Upper lobe of left lung (tissue), 4 donors: ENCODE results near the gene DPP10.

ENCODE experiments used
- EP300 ChIP-seq, 4 donors: sonication (generic); formaldehyde crosslinking; IDR thresholded peaks; one replicate each; pipeline ENCODE4 v1.5.1; 2017; ENCODE audit warnings: antibody characterized with exemption in 4 of 4, control low read depth in 2 of 4
- POLR2A ChIP-seq, 4 donors: fragments of 450-650 bp; IDR thresholded peaks; one replicate each; pipeline ENCODE4 v1.5.1; 2016 to 2017; ENCODE audit warnings: antibody characterized with exemption in 4 of 4, mild to moderate bottlenecking in 2 of 4
- TF ChIP-seq, protein P1 (sequence below), 6 experiments: fragments of 450-650 bp in 4 of 6; fragments of 200-600 bp in 2 of 6; sonication (generic) in 2 of 6; IDR thresholded peaks; one replicate each; pipeline ENCODE4 v1.5.1; 2016 to 2019; ENCODE audit warnings: antibody characterized with exemption in 6 of 6

DNA sequence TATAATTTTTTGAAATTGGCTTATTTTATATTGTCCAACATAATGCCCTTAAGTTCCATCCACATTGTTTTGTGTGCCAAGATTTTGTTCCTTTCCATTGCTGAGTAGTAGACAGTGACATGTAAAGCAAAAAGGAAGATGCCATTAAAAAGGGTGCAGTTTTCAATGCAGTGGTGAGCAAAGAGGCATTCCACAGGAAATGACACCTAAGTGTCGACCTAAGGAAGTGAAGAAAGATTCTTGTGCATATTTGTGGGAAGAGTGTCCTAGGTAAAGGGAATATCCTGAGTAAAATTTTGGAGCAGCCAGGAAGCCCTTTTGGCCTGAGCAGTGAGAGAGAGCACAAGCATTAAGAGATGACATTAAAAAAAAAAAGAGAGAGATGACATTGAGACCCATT, 1099.9 kb downstream of the DPP10 start:
- TF ChIP-seq POLR2A (IDR thresholded peaks at IDR 0.05) = no peak
- TF ChIP-seq, protein P1, sequence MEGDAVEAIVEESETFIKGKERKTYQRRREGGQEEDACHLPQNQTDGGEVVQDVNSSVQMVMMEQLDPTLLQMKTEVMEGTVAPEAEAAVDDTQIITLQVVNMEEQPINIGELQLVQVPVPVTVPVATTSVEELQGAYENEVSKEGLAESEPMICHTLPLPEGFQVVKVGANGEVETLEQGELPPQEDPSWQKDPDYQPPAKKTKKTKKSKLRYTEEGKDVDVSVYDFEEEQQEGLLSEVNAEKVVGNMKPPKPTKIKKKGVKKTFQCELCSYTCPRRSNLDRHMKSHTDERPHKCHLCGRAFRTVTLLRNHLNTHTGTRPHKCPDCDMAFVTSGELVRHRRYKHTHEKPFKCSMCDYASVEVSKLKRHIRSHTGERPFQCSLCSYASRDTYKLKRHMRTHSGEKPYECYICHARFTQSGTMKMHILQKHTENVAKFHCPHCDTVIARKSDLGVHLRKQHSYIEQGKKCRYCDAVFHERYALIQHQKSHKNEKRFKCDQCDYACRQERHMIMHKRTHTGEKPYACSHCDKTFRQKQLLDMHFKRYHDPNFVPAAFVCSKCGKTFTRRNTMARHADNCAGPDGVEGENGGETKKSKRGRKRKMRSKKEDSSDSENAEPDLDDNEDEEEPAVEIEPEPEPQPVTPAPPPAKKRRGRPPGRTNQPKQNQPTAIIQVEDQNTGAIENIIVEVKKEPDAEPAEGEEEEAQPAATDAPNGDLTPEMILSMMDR (IDR thresholded peaks at IDR 0.05) = no peak
- TF ChIP-seq EP300 (IDR thresholded peaks at IDR 0.05) = no peak
